Psoas muscle (tissue), 8 donors: ENCODE data around the gene SUOX. TPM values are rescaled to one million over a fixed set of nuclear protein-coding genes. Genes with fewer than 3 reads are reported as not detected.
A peak's percentile ranks its signal among the peaks of the same experiment; 100 is the strongest.
"Not testable (repeated sequence)": the region's sequence is repeated elsewhere in the genome, so short reads cannot be mapped to it uniquely, and the experiment has no call there.

Experiments
- ATAC-seq, 4 donors: fragments of 200-7000 bp; cut with Tn5 transposase; one replicate each; pipeline ENCODE4 v1.9.1; 2020; ENCODE audit warnings: moderate library complexity in 3 of 4, mild to moderate bottlenecking in 2 of 4
- DNase-seq, 2 donors: peaks; one replicate each; pipeline ENCODE4 v3.0.0-alpha.2; 2020
- H3K27ac ChIP-seq: fragments of 200-600 bp; one replicate; pipeline ENCODE4 v1.8.0; 2022
- H3K27me3 ChIP-seq, 3 donors: fragments of 200-600 bp in 1 of 3; one replicate each; pipeline versions ENCODE4 v1.6.1 to v1.8.0; 2013 to 2022; ENCODE audit warnings: low read length in 2 of 3, mild to moderate bottlenecking in 2 of 3, moderate library complexity in 1 of 3; ENCODE audit not compliant: insufficient read depth in 3 of 3
- H3K36me3 ChIP-seq, 2 donors: fragments of 200-600 bp in 1 of 2; one replicate each; pipeline versions ENCODE4 v1.6.1 to v1.8.0; 2013 to 2022; ENCODE audit warnings: low read depth in 1 of 2, mild to moderate bottlenecking in 1 of 2, moderate library complexity in 1 of 2; ENCODE audit not compliant: insufficient read depth in 1 of 2
- H3K4me1 ChIP-seq: fragments of 200-600 bp; one replicate; pipeline ENCODE4 v1.8.0; 2022
- H3K4me3 ChIP-seq: fragments of 200-600 bp; one replicate; pipeline ENCODE4 v1.8.0; 2022; ENCODE audit warnings: mild to moderate bottlenecking
- H3K9me3 ChIP-seq: fragments of 200-600 bp; one replicate; pipeline ENCODE4 v1.8.0; 2022
- WGBS, 3 donors: extraction: QIAGEN DNeasy Blood & Tissue Kit; methylation state at CpG; one replicate each; pipeline versions ENCODE4 v1.1.6 to v1.1.7; 2013; 5-methylcytosine and 5-hydroxymethylcytosine counted together
- intact Hi-C, 2 donors: fragments of 100-400 bp; cut with DNase I; formaldehyde crosslinking; loops; one replicate each; pipeline versions ENCODE4 v1.11.0 to v1.14.2; 2022
- polyA plus RNA-seq, 3 donors: library from polyadenylated mRNA; stranded (reverse); fragments of 200-250 nt; gene quantifications; one replicate each; pipeline ENCODE4 v1.2.3, GENCODE V29; 2013
- total RNA-seq, 4 donors: library from RNA; stranded (reverse); fragmentation: NEBNext Ultra II Directional in 2 of 4; extraction: Animal tissue kit (Norgen Biotek cat#: 25700) in 2 of 4; gene quantifications; one replicate each; pipeline versions ENCODE4 v1.2.1 to v1.2.4, GENCODE V29; 2021 to 2023
- TF ChIP-seq, protein P1 (sequence below): fragments of 200-600 bp; IDR thresholded peaks from one replicate; pipeline ENCODE4 v1.8.0; 2022; ENCODE audit warnings: antibody characterized with exemption
- donor health status: healthy with polysubstance abuse.
- donor health status: DM: no; HTN: no; CAD: no; lungs with moderate emphysema.
- donor health status: Bipolar disorder and iron deficiency.
- donor health status: healthy.
- donor health status: DM: yes; HTN: yes; CAD: no.
- donor health status: DM: no; HTN: no; CAD: no.
- donor health status: DM: no; HTN: no; CAD: no.
- donor health status: DM: yes; HTN: yes; CAD: no.

The SUOX gene
- total and polyA plus RNA-seq, 7 donors, result 12.1 to 25.5 (median 15.5) TPM

DNA sequence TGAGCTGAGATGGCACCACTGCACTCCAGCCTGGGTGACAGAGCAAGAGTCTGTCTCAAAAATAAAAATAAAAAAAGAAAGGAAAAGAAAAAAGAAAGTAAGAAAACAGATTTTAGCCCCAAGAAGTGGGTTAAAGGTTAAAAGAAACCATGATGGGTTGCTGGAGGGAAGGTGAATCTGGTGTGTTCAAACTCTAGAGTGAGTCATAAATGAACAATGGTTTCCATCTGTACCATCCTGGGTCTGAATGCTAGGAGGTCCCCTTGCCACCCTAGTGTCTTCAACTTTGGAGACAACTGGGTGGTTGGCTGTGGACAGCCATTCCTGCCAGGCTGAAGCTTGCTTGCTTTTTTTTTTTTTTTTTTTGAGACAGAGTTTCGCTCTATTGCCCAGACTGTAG, 43.1 kb downstream of the SUOX start:
- WGBS, 3 donors, result 89 to 100% (median 91%) methylated on average over 1 of the region's 1 CpG
- no peak overlapping the region for H3K27ac ChIP-seq
- H3K36me3 ChIP-seq, result peaks cover 5 to 46% of the 10 kb centered on the region in 2 donors
- no peaks in the 10 kb centered on the region for H3K9me3 ChIP-seq
- H3K27me3 ChIP-seq, result no peaks in the 10 kb centered on the region
- DNase-seq (no peak), ATAC-seq (no peak)
- intact Hi-C loops, result loop anchor here in 1 of 2 donors (2.0 kb wide), 1 partner anchor 43 kb away; the partner anchor contains the start of gene SUOX
- peaks cover 17% of the 10 kb centered on the region for H3K4me1 ChIP-seq
- TF ChIP-seq, protein P1, sequence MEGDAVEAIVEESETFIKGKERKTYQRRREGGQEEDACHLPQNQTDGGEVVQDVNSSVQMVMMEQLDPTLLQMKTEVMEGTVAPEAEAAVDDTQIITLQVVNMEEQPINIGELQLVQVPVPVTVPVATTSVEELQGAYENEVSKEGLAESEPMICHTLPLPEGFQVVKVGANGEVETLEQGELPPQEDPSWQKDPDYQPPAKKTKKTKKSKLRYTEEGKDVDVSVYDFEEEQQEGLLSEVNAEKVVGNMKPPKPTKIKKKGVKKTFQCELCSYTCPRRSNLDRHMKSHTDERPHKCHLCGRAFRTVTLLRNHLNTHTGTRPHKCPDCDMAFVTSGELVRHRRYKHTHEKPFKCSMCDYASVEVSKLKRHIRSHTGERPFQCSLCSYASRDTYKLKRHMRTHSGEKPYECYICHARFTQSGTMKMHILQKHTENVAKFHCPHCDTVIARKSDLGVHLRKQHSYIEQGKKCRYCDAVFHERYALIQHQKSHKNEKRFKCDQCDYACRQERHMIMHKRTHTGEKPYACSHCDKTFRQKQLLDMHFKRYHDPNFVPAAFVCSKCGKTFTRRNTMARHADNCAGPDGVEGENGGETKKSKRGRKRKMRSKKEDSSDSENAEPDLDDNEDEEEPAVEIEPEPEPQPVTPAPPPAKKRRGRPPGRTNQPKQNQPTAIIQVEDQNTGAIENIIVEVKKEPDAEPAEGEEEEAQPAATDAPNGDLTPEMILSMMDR, result no peak
- no peak overlapping the region for H3K4me3 ChIP-seq

DNA sequence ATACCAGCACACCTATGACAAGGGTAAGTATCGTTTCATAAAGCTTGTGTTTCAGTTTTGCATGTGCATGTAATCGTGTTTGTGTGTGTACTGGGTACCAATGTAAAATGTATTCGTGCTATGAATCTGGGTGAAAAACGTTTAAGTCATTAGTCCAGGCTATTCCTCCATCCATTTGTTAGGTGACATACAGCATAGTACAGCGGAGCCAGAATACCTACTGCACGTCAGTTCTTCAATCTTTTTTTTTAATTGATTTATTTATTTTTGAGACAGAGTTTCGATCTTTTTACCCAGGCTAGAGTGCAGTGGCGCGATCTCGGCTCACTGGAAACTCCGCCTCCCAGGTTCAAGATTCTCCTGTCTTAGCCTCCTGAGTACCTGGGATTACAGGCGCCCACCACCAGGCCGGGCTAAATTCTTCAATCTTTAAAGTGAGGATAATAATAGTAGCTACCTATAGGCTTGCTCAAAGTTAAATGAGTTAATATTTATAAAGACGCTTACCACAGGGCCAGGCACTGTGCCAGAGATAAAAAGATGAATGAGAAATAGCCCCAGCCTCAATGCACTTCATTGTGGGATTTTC, 44.0 kb downstream of the SUOX start:
- peaks cover 7 to 45% of the 10 kb centered on the region in 2 donors for H3K36me3 ChIP-seq
- peak overlapping the region; percentile 99 for H3K27ac ChIP-seq
- H3K4me1 ChIP-seq, result peaks cover 17% of the 10 kb centered on the region
- DNase-seq (no peak), ATAC-seq (no peak)
- TF ChIP-seq, protein P1, result no peak
- H3K9me3 ChIP-seq, result no peaks in the 10 kb centered on the region
- H3K4me3 ChIP-seq, result peak overlapping the region; percentile 93
- 64 to 66% (median 64%) methylated on average over 14 of the region's 14 CpGs for WGBS, 3 donors
- no peaks in the 10 kb centered on the region for H3K27me3 ChIP-seq
- intact Hi-C loops, result loop anchor here in 1 of 2 donors (2.0 kb wide), 1 partner anchor 44 kb away; the partner anchor contains the start of gene SUOX

DNA sequence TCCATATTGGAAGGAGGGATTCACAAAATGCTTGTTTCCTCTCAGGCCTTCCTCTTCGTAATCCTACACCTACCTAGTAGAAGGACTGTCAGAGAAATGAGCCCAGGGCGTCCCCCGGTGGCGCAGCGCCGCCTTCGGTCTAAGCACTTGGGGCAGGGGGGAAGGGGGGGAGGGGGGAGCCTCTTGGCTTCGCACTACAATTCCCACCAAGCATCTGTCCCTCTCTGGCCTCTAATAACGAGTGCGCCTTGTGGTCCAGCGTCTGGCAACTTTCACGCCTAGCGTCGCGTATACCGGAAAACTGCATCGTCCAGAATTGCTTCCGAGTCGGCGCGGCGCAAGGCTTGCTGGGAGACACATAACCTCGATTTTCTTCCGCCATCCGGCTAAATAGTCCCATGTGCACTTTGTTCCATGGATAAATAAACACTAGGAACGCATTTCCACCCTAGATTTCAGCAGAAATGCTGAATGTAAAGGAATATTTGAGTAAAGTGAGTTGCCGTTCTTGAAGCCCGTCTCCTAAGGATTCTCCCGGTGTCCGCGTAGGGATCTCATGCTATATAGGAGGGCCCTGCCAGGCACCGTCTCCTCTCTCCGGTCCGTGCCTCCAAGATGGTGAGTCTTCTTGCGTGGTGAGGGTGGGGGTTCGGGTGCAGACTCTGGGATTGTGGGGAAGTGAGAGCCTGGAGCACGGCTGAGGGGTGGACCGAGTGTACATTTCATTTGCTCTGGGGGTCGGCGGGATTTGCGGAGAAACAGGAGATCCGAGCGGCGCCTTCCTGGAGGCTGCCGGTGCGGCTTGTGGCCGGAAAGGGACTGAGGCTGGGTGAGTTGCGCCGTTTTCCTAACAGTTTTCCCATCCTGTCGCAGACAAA, 44.7 kb downstream of the SUOX start, which contains the start of gene RPS26:
RPS26 (plus strand) TSS at position 367 of the 878 bp plus-strand sequence; CDS start at position 616, 249 bp downstream.
- no peaks in the 10 kb centered on the region for H3K9me3 ChIP-seq
- ATAC-seq, result peak; percentile 94 to 96 (median 96)
- peak within 1 kb of the TSS; percentile 99 for H3K27ac ChIP-seq
- H3K4me3 ChIP-seq, result peak within 1 kb of the TSS; percentile 93
- H3K4me1 ChIP-seq, result peaks cover 17% of the 10 kb centered on the region
- intact Hi-C loops, result loop anchor here in 1 of 2 donors (2.0 kb wide), 1 partner anchor 45 kb away; the partner anchor contains the start of gene SUOX
- TF ChIP-seq, protein P1, result peak; percentile 43
- H3K27me3 ChIP-seq, result no peaks in the 10 kb centered on the region
- peak; percentile 96 to 99 for DNase-seq
- peaks cover 7 to 38% of the 10 kb centered on the region in 2 donors for H3K36me3 ChIP-seq
- 0% methylated on average over 47 to 50 of the region's 50 CpGs for WGBS, 3 donors

DNA sequence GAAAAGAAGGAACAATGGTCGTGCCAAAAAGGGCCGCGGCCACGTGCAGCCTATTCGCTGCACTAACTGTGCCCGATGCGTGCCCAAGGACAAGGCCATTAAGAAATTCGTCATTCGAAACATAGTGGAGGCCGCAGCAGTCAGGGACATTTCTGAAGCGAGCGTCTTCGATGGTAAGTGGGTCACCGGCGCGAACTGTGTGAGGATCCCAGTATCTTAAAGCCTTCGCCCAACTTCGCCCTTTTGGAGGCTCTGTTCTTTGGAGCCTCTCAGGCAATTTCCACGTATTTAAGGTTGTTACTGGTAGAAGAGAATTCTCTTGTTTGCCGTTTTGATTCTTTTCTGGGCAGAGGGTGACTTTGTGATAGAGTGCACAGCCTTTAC, 45.3 kb downstream of the SUOX start:
- peaks cover 17% of the 10 kb centered on the region for H3K4me1 ChIP-seq
- 0 to 5% (median 1%) methylated on average over 17 to 20 of the region's 20 CpGs for WGBS, 3 donors
- H3K27me3 ChIP-seq, intact Hi-C loops, DNase-seq, H3K9me3 ChIP-seq: not testable (repeated sequence)
- H3K27ac ChIP-seq, result peak overlapping the region; percentile 99
- peaks cover 7 to 35% of the 10 kb centered on the region in 2 donors for H3K36me3 ChIP-seq
- peak overlapping the region; percentile 93 for H3K4me3 ChIP-seq
- peak in 1 of 4 donors; percentile 37 for ATAC-seq

DNA sequence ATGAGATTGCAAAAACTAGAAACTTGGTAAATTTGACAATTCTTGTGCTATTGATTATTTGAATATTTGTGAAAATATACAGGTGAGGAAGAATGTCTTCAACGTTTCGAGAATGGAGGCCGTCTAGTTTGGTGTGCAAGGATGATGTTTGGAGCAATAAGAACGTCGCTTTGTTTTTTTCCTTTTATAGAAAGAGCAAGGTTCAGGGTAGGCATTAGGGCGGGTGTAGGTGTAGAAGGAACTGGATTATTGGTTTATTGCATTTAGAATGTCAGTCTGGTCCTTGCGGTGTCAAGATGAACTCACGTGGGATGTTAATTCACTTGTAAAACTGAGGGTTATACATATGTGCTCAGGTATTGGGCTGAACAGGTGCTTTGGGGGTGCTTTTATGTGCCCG, 45.8 kb downstream of the SUOX start:
- 37 to 43% (median 40%) methylated on average over 9 of the region's 9 CpGs for WGBS, 3 donors
- ATAC-seq (no peak), DNase-seq (no peak)
- peak overlapping the region; percentile 93 for H3K4me3 ChIP-seq
- peak overlapping the region; percentile 99 for H3K27ac ChIP-seq
- H3K4me1 ChIP-seq, result peaks cover 17% of the 10 kb centered on the region
- H3K27me3 ChIP-seq, result no peaks in the 10 kb centered on the region
- H3K36me3 ChIP-seq, result peaks cover 7 to 35% of the 10 kb centered on the region in 2 donors
- H3K9me3 ChIP-seq, result no peaks in the 10 kb centered on the region
- intact Hi-C loops, result no loop called here
- TF ChIP-seq, protein P1, result no peak
